ENCODE measurements around the gene ENOPH1.
"Not testable (repeated sequence)": the region's sequence is repeated elsewhere in the genome, so short reads cannot be mapped to it uniquely, and the experiment has no call there.

Gene ENOPH1

GRCh38 chr4:82473621-82474164 lies 43.3 kb downstream of the ENOPH1 start:
- Histone ChIP-seq H3K4me3 (ENCODE audit: low read depth, low read length) (no peak overlapping the region), H3K36me3 (replicated peaks) (no peaks in the 10 kb centered on the region), H3K27me3 (replicated peaks) (no peaks in the 10 kb centered on the region), H3K27ac (no peak overlapping the region)
- TF ChIP-seq CTCF (IDR thresholded peaks at IDR 0.05; ENCODE audit: low read depth, low read length, missing control alignments) = no peak
- DNase-seq = no peak
- in situ Hi-C loops (cut with HindIII; ENCODE audit: low pct_ligation_motif_present, low sequenced_read_pairs) = no loop called here

GRCh38 chr4:82475931-82476330 lies 45.5 kb downstream of the ENOPH1 start:
- H3K27ac ChIP-seq; DNase-seq; in situ Hi-C loops (cut with HindIII; ENCODE audit: low pct_ligation_motif_present, low sequenced_read_pairs); H3K36me3 ChIP-seq (replicated peaks); H3K4me3 ChIP-seq (ENCODE audit: low read depth, low read length); H3K27me3 ChIP-seq (replicated peaks): not testable (repeated sequence)

- H3K4me3 ChIP-seq (ENCODE audit: low read depth, low read length); H3K27ac ChIP-seq; in situ Hi-C loops (cut with HindIII; ENCODE audit: low pct_ligation_motif_present, low sequenced_read_pairs); H3K27me3 ChIP-seq (replicated peaks); DNase-seq; H3K36me3 ChIP-seq (replicated peaks): not testable (repeated sequence)
Observed at GRCh38 chr4:82477469-82477868, 47.1 kb downstream of the ENOPH1 start.

DNA sequence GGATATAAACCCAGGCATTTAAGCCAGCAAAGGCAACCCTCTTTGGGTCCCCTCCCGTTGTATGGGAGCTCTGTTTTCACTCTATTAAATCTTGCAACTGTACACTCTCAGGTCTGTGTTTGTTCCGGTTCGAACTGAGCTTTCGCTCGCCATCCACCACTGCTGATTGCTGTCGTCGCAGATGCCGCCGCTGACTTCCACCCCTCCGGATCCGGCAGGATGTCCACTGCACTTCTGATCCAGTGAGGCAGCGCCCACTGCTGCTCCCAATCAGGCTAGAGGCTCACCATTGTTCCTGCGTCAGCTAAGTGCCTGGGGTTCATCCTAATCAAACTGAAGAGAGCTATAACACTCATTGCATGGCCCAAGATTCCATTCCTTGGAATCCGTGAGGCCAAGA lies 49.2 kb downstream of the ENOPH1 start:
- no peaks in the 10 kb centered on the region for H3K27me3 ChIP-seq (replicated peaks)
- TF ChIP-seq CTCF (IDR thresholded peaks at IDR 0.05; ENCODE audit: low read depth, low read length, missing control alignments) = no peak
- no peak for DNase-seq
- in situ Hi-C loops (cut with HindIII; ENCODE audit: low pct_ligation_motif_present, low sequenced_read_pairs) = no loop called here
- no peak overlapping the region for H3K4me3 ChIP-seq (ENCODE audit: low read depth, low read length)
- H3K36me3 ChIP-seq (replicated peaks) = no peaks in the 10 kb centered on the region
- no peak overlapping the region for H3K27ac ChIP-seq

GRCh38 chr4:82480771-82481505 lies 50.5 kb downstream of the ENOPH1 start:
- in situ Hi-C loops (cut with HindIII; ENCODE audit: low pct_ligation_motif_present, low sequenced_read_pairs) = no loop called here
- TF ChIP-seq CTCF (IDR thresholded peaks at IDR 0.05; ENCODE audit: low read depth, low read length, missing control alignments) = no peak
- no peak for DNase-seq

DNA sequence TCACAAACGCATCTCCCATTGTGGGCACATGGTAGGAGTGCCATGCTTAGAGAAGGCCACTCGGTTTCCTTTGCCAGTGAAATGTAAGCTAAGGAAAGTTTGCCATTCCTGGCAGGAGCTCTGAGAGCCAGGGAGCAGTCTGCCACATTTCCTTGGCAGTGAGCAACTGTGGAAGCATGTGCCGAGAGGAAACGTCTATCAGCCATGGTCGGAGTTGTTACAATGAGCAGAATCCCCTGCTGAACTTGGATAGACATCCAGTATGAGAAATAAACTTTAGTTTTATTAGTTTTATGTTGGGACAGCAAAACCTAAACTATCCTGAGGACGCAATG lies 51.1 kb downstream of the ENOPH1 start:
- Histone ChIP-seq H3K36me3 (replicated peaks) (no peaks in the 10 kb centered on the region), H3K27me3 (replicated peaks) (no peaks in the 10 kb centered on the region), H3K4me3 (ENCODE audit: low read depth, low read length) (no peak overlapping the region), H3K27ac (no peak overlapping the region)
- no peak for TF ChIP-seq CTCF (IDR thresholded peaks at IDR 0.05; ENCODE audit: low read depth, low read length, missing control alignments)
- in situ Hi-C loops (cut with HindIII; ENCODE audit: low pct_ligation_motif_present, low sequenced_read_pairs) = no loop called here
- no peak for DNase-seq

More at GRCh38 chr4:82480771-82481505, 50.5 kb downstream of the ENOPH1 start:
- Histone ChIP-seq H3K4me3 (ENCODE audit: low read depth, low read length) (no peak overlapping the region), H3K27ac (no peak overlapping the region), H3K27me3 (replicated peaks) (no peaks in the 10 kb centered on the region), H3K36me3 (replicated peaks) (no peaks in the 10 kb centered on the region)

DNA sequence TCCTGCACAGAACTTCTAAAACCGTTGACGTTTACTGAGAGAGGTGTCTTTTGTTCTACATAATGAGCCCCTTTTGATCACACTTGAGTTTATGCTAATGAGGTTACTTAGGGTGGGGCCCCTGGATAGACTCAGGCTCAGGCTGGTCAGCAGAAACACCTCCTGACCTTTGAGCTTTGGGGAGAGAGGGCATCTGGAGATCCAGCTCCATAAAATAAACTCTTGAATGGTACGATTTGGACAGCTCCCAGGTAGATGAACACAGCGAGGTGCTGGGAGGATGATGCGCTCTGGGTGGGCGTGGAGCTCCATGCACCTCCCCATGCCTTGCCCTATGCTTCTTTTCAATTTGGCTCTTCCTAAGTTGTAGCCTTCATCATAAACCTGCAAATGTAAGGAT lies 52.0 kb downstream of the ENOPH1 start:
- H3K36me3 ChIP-seq (replicated peaks) = no peaks in the 10 kb centered on the region
- no peaks in the 10 kb centered on the region for H3K27me3 ChIP-seq (replicated peaks)
- H3K27ac ChIP-seq = no peak overlapping the region
- in situ Hi-C loops (cut with HindIII; ENCODE audit: low pct_ligation_motif_present, low sequenced_read_pairs) = no loop called here
- TF ChIP-seq CTCF (IDR thresholded peaks at IDR 0.05; ENCODE audit: low read depth, low read length, missing control alignments) = no peak
- DNase-seq = no peak
- no peak overlapping the region for H3K4me3 ChIP-seq (ENCODE audit: low read depth, low read length)
